RWPE1 (cell line): Measurements from ENCODE around the gene MUC4.

Experiments used
- CTCF ChIA-PET: fragments of 350-600 bp; sonication (Branson Sonifier 250); formaldehyde crosslinking; extraction: SDS; loops from one replicate; lab custom pipeline; 2021; lab: Yijun Ruan, JAX
- POLR2A ChIA-PET: fragments of 400-600 bp; formaldehyde crosslinking; extraction: SDS; loops from one replicate; lab custom pipeline; 2020; ENCODE audit warnings: antibody characterized with exemption; ENCODE audit not compliant: low non-redundant PET; lab: Yijun Ruan, JAX
- DNase-seq: peaks from one replicate; pipeline ENCODE4 v3.0.0; 2012; ENCODE audit warnings: low spot score
- H3K27ac ChIP-seq: fragments of 450-650 bp; 2 replicates; pipeline ENCODE4 v1.5.1; 2017
- TF ChIP-seq, protein P1 (sequence below): fragments of 450-650 bp; conservative IDR thresholded peaks from 2 replicates; pipeline ENCODE4 v1.5.1; 2017; ENCODE audit warnings: low read depth, mild to moderate bottlenecking

MUC4 gene

DNA sequence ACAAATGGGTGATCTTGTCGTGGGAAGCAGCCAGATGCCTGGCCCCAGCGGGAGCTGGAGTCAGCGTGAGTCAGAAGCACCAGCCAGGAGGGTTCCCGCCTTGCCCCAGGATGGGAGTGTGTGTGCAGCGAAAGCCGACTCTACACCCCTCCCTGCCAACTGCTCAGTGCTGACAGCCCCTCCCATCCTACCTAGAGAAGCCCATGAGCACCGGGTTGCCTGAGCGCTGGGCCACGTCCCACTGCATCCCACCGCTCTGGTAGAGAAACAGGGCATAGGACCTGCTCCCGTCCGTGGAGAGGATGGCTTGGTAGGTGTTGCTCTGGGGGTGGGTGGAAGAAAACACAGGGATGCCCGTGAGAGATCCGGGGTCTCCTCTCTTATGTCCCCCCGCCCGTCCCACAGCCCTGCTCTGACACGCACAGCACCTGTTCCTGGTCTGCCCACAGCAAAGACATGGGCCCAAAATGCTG lies 42.9 kb downstream of the MUC4 start:
- DNase-seq, result no peak
- ChIA-PET POLR2A (no interaction called here), CTCF (no interaction called here)

DNA sequence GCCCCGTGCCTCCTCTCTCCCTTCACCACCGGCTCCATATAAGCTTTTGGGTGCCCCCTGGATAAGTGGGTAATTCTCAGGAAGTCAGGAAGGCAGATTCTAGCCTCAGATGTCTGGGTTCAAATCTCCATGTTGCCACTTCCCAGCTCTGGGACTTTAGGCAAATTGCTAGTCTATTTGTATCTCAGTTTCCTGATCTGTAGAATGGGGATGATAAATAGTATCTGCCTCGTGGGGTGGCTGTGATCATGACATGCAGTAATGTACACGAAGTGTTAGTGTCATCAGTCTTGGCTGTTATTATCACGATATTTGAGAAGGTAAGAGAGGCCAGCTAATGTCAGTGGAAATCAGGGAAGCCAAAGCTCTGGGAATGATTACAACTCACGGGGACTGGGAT lies 43.3 kb downstream of the MUC4 start:
- TF ChIP-seq, protein P1, sequence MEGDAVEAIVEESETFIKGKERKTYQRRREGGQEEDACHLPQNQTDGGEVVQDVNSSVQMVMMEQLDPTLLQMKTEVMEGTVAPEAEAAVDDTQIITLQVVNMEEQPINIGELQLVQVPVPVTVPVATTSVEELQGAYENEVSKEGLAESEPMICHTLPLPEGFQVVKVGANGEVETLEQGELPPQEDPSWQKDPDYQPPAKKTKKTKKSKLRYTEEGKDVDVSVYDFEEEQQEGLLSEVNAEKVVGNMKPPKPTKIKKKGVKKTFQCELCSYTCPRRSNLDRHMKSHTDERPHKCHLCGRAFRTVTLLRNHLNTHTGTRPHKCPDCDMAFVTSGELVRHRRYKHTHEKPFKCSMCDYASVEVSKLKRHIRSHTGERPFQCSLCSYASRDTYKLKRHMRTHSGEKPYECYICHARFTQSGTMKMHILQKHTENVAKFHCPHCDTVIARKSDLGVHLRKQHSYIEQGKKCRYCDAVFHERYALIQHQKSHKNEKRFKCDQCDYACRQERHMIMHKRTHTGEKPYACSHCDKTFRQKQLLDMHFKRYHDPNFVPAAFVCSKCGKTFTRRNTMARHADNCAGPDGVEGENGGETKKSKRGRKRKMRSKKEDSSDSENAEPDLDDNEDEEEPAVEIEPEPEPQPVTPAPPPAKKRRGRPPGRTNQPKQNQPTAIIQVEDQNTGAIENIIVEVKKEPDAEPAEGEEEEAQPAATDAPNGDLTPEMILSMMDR, result no peak
- CTCF ChIA-PET, result no interaction called here

More for the DNA sequence above, 42.9 kb downstream of the MUC4 start:
- no peak overlapping the region for H3K27ac ChIP-seq
- TF ChIP-seq, protein P1, result no peak

DNA sequence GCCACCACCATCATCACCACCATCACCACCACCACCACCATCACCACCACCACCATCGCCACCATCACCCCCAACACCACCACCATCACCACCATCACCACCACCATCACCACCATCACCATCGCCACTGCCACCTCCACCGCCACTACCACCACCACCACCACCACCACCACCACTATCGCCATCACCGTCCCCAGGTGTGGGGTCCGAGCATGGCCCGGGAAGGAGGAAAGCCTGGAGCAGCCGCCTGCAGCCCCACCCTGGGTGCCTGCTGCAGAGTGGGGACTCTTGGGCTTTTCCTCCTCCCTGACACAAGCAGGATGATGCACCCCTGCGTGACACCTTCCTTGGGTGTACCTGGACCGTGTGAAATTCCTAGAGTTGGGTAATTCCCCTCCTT lies 43.9 kb downstream of the MUC4 start:
- CTCF ChIA-PET, result no interaction called here
- no peak overlapping the region for H3K27ac ChIP-seq
- TF ChIP-seq, protein P1, result no peak
- POLR2A ChIA-PET, result no interaction called here
- no peak for DNase-seq

More for the DNA sequence above, 43.3 kb downstream of the MUC4 start:
- H3K27ac ChIP-seq, result no peak overlapping the region
- POLR2A ChIA-PET, result interaction anchor here (0.6 kb wide), 1 partner anchor 30 kb away, joined by 3 read pairs; no protein-coding TSS in a partner anchor
- DNase-seq, result no peak

DNA sequence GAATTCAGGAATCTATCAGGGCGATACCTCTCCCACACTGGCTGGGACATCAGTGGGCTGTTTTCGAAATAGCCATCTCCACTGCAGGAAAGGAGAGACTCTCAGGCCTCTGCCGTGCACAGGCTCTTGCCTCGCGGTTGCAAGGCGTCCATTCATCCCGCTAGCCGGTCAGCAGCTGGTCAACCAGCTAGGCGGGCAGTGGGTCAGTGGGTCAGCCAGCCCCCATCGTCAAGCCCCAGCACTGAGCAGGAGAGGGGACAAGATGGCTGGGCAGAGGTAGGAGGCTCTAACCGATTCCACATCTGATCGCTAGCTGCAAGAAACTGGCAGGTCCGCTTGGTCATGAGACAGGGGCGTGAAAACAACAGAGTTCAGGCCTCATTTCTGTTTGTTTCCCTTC lies 45.1 kb downstream of the MUC4 start:
- POLR2A ChIA-PET, result no interaction called here
- DNase-seq, result no peak
- TF ChIP-seq, protein P1, result no peak
- H3K27ac ChIP-seq, result no peak overlapping the region
- CTCF ChIA-PET, result no interaction called here

DNA sequence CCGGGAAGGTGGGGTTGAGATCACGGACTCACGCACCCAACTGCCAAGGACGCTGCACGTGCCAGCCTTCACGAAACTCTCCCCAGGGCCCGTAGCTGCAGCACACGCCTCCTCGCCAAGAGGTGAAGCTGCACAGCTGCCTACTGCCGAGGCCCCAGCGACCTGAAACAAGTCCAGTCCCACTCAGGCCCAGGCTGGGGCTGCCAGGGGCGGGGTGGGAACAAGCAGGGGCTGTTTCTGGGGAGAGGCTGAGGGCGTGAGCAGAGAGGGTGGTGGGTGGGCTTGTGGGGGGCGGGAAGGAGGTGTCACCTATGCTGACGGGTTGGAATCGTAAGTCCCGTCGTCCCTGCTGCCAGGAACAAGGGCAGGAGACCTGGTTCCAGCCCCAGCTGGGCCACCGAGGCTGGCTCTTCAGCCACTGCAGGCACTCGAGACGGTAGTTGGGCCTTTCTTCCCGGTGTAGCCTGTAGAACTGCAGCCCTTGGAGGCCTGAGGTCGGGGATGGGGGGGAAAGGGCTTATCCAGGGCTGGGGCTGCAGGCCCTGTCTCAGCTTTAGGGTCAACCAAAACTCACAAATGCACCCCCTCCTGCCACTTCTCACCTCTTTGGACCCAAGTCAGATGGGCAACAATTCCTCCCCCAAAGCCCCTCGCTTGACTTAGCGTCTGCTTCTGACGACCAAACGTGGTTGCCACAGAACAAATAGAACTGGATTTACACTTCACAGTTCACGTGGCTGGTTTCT lies 46.6 kb downstream of the MUC4 start:
- no peak for DNase-seq
- H3K27ac ChIP-seq, result no peak overlapping the region
- TF ChIP-seq, protein P1, result no peak
- CTCF ChIA-PET, result interaction anchor here (0.6 kb wide), 1 partner anchor 85 kb away, joined by 5 read pairs; no protein-coding TSS in a partner anchor
- POLR2A ChIA-PET, result no interaction called here

DNA sequence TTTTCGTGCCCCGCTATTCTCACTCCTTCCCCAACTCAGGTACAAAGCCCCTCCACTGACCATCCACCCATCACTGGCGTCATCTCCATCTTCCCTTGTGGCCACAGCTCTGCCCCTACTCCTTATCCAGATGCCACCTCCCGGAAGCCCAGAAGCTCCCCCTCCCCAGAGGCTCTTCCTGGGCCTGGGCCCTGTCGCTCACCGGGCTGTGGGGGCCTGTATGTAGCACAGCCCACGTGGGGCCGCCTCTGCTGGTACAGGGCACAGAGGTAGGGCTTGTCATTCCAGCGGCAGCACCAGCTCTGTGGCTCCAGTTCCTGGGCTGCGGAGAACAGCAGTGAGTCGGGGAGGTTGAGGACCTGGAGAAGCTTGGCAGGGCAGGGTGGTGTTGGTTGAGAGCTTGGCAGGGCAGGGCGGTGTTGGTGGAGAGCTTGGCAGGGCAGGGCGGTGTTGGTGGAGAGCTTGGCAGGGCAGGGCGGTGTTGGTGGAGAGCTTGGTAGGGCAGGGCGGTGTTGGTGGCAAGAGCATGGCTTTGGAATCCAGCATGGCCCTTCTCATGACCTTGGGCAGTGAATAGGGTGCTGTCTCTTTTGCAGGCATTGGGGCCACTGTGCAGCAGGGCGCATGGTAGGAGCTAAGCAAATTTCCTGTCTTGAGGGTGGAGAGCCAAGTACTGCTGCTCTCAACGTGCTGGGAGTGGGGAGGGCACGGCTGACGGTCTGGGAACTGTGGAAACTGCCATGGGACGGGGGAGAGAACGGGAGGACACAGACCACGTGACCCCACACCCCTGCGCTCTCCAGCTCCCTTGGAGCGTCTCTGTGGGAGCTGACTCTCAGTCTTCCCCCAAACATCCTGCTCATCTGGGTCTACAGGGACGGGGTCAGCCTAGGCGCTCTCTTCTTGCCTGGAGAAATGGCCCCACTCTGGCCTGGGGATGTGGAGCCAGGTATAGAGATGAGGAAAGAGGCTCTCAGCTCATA lies 47.6 kb downstream of the MUC4 start:
- DNase-seq, result no peak
- no peak overlapping the region for H3K27ac ChIP-seq
- ChIA-PET POLR2A (no interaction called here), CTCF (interaction anchor here (0.6 to 1.5 kb wide), 3 partner anchors 86 to 151 kb away, joined by 3 to 5 read pairs (median 5); no protein-coding TSS in a partner anchor)
- TF ChIP-seq, protein P1, result no peak
